Caco-2 (cell line): ENCODE results near the gene CDX2. TPM values are rescaled to one million over a fixed set of nuclear protein-coding genes. Genes with fewer than 3 reads are reported as not detected.
A peak's percentile ranks its signal among the peaks of the same experiment; 100 is the strongest.

ENCODE experiments used
- BruUV-seq: library from RNA; stranded (reverse); fragments of 400-500 nt; replicated peaks from 2 replicates; lab custom pipeline; 2021; lab: Mats Ljungman, UMichigan
- CTCF ChIA-PET: fragments of 300-600 bp; sonication (Branson Sonifier 250); formaldehyde crosslinking; loops from one replicate; lab custom pipeline; 2022; ENCODE audit warnings: antibody characterized with exemption; lab: Charles Lee
- POLR2A ChIA-PET: fragments of 300-600 bp; sonication (Branson Sonifier 250); formaldehyde crosslinking; loops from one replicate; lab custom pipeline; 2022; ENCODE audit warnings: antibody characterized with exemption; lab: Charles Lee
- DNase-seq, 2 experiments: peaks; one replicate each; pipeline versions ENCODE4 v3.0.0 to v3.0.0-alpha.2; 2020 to 2022
- H3K27me3 ChIP-seq: replicated peaks from 2 replicates; pipeline ENCODE4 v1.6.0; 2011; ENCODE audit warnings: low read length; ENCODE audit not compliant: control insufficient read depth, insufficient read depth
- H3K36me3 ChIP-seq: 2 replicates; pipeline ENCODE4 v1.5.1; 2011; ENCODE audit warnings: low read length; ENCODE audit not compliant: control insufficient read depth, insufficient read depth
- H3K4me1 ChIP-seq: fragments of 250-450 bp; sonication (Bioruptor Pico); 2 replicates; pipeline ENCODE4 v1.5.1; 2020; ENCODE audit warnings: mild to moderate bottlenecking
- H3K4me3 ChIP-seq: 2 replicates; pipeline ENCODE4 v1.5.1; 2011; ENCODE audit warnings: low read depth, mild to moderate bottlenecking, control low read depth, low read length
- H3K9me3 ChIP-seq: fragments of 250-450 bp; sonication (Bioruptor Pico); 2 replicates; pipeline ENCODE4 v1.5.1; 2020; ENCODE audit warnings: mild to moderate bottlenecking, moderate library complexity
- H3K27ac Mint-ChIP-seq: one replicate; pipeline ENCODE4 v1.8.0; 2022; ENCODE audit warnings: mixed read lengths; ENCODE audit not compliant: unreplicated experiment
- H3K27me3 Mint-ChIP-seq: one replicate; pipeline ENCODE4 v1.8.0; 2022; ENCODE audit warnings: mixed read lengths; ENCODE audit not compliant: insufficient read depth, unreplicated experiment
- H3K36me3 Mint-ChIP-seq: one replicate; pipeline ENCODE4 v1.8.0; 2022; ENCODE audit warnings: mild to moderate bottlenecking, mixed read lengths; ENCODE audit not compliant: insufficient read depth, unreplicated experiment
- H3K4me1 Mint-ChIP-seq: one replicate; pipeline ENCODE4 v1.8.0; 2022; ENCODE audit warnings: low read depth, mixed read lengths; ENCODE audit not compliant: unreplicated experiment
- H3K4me3 Mint-ChIP-seq: one replicate; pipeline ENCODE4 v1.8.0; 2022; ENCODE audit warnings: mild to moderate bottlenecking, moderate library complexity, mixed read lengths; ENCODE audit not compliant: unreplicated experiment
- H3K9me3 Mint-ChIP-seq: one replicate; pipeline ENCODE4 v1.8.0; 2022; ENCODE audit warnings: mixed read lengths; ENCODE audit not compliant: unreplicated experiment
- CTCF ChIP-seq, 2 experiments: fragments of 200-600 bp in 1 of 2; IDR thresholded peaks; 1 replicate in 1 of 2; 2 replicates in 1 of 2; pipeline versions ENCODE4 v1.5.1 to v1.8.0; 2011 to 2022; ENCODE audit warnings: antibody characterized with exemption in 1 of 2, control low read depth in 1 of 2, inconsistent platforms in 1 of 2, low read depth in 1 of 2, low read length in 1 of 2, mild to moderate bottlenecking in 1 of 2, moderate library complexity in 1 of 2; ENCODE audit not compliant: insufficient read depth in 1 of 2, severe bottlenecking in 1 of 2, unreplicated experiment in 1 of 2
- intact Hi-C: fragments of 100-400 bp; cut with micrococcal nuclease; formaldehyde crosslinking; loops from one replicate; pipeline ENCODE4 v1.10.0; 2022; ENCODE audit not compliant: unreplicated experiment
- total RNA-seq: library from RNA; stranded (reverse); gene quantifications from 2 replicates; pipeline ENCODE4 v1.2.3, GENCODE V29; 2022

CDX2 gene
- total RNA-seq, 1 experiment from 2014 or later: 104 TPM

- peak overlapping the region; percentile 35 for H3K4me3 ChIP-seq
- Mint-ChIP-seq H3K4me1 (peaks cover 32% of the 10 kb centered on the region), H3K9me3 (no peaks in the 10 kb centered on the region), H3K27me3 (no peaks in the 10 kb centered on the region), H3K4me3 (peak overlapping the region; percentile 52), H3K36me3 (peaks cover 51% of the 10 kb centered on the region), H3K27ac (peak overlapping the region; percentile 66)
- H3K4me1 ChIP-seq: peaks cover 89% of the 10 kb centered on the region
- ChIA-PET CTCF (interaction anchor here (1.0 to 1.7 kb wide), 6 partner anchors 10 to 598 kb away, joined by 3 to 12 read pairs (median 5); partner anchors contain the start of gene CDX2), POLR2A (interaction anchor here (0.6 to 1.9 kb wide), 5 partner anchors 10 to 1003 kb away, joined by 3 to 16 read pairs (median 4); partner anchors contain the start of genes CDX2 and URAD)
- TF ChIP-seq CTCF (IDR thresholded peaks at IDR 0.05; ENCODE audit: insufficient read depth in 1 of 2, low read depth in 1 of 2, low read length in 1 of 2, severe bottlenecking in 1 of 2, unreplicated experiment in 1 of 2): no peak
- intact Hi-C loops: loop anchor here (1.0 to 2.0 kb wide), 3 partner anchors 9 to 38 kb away; partner anchors contain the start of gene CDX2
- no peaks in the 10 kb centered on the region for H3K9me3 ChIP-seq
- no TSS peak for BruUV-seq
- no peaks in the 10 kb centered on the region for H3K27me3 ChIP-seq
- DNase-seq: no peak
- peaks cover 6% of the 10 kb centered on the region for H3K36me3 ChIP-seq
These were observed 9.1 kb downstream of the CDX2 start for GRCh38 chr13:27959976-27960361.

- H3K27me3 Mint-ChIP-seq: no peaks in the 10 kb centered on the region
- H3K4me3 Mint-ChIP-seq: peak overlapping the region; percentile 88
- no peak for TF ChIP-seq CTCF (IDR thresholded peaks at IDR 0.05; ENCODE audit: insufficient read depth in 1 of 2, low read depth in 1 of 2, low read length in 1 of 2, severe bottlenecking in 1 of 2, unreplicated experiment in 1 of 2)
- Histone ChIP-seq H3K9me3 (no peaks in the 10 kb centered on the region), H3K4me1 (peaks cover 69% of the 10 kb centered on the region), H3K4me3 (no peak overlapping the region), H3K36me3 (peaks cover 2% of the 10 kb centered on the region; the same call in 1 of the 2 replicates), H3K27me3 (no peaks in the 10 kb centered on the region)
- no TSS peak for BruUV-seq
- H3K4me1 Mint-ChIP-seq: peaks cover 20% of the 10 kb centered on the region
- H3K9me3 Mint-ChIP-seq: no peaks in the 10 kb centered on the region
- peak overlapping the region; percentile 69 for H3K27ac Mint-ChIP-seq
- intact Hi-C loops: no loop called here
- DNase-seq: peak; percentile 73 to 87
- ChIA-PET POLR2A (interaction anchor here (0.7 to 1.6 kb wide), 3 partner anchors 12 to 506 kb away, joined by 3 to 5 read pairs (median 5); partner anchors contain the start of gene CDX2), CTCF (interaction anchor here (1.0 to 4.1 kb wide), 6 partner anchors 11 to 130 kb away, joined by 3 to 41 read pairs (median 6); partner anchors contain the start of gene CDX2)
- H3K36me3 Mint-ChIP-seq: peaks cover 35% of the 10 kb centered on the region
These were observed 12.4 kb downstream of the CDX2 start for GRCh38 chr13:27956576-27957300.

- H3K27me3 Mint-ChIP-seq: no peaks in the 10 kb centered on the region
- Histone ChIP-seq H3K4me3 (peak overlapping the region; percentile 56), H3K9me3 (no peaks in the 10 kb centered on the region), H3K27me3 (no peaks in the 10 kb centered on the region), H3K36me3 (no peaks in the 10 kb centered on the region), H3K4me1 (peaks cover 61% of the 10 kb centered on the region)
- POLR2A ChIA-PET: interaction anchor here (0.6 to 2.6 kb wide), 9 partner anchors 11 to 334 kb away, joined by 3 to 17 read pairs (median 5); partner anchors contain the start of gene PDX1
- H3K4me1 Mint-ChIP-seq: peaks cover 17% of the 10 kb centered on the region
- peaks cover 19% of the 10 kb centered on the region for H3K36me3 Mint-ChIP-seq
- DNase-seq: no peak
- H3K27ac Mint-ChIP-seq: peak overlapping the region; percentile 94
- H3K4me3 Mint-ChIP-seq: peak overlapping the region; percentile 88
- CTCF ChIA-PET: interaction anchor here (1.0 to 4.1 kb wide), 13 partner anchors 12 to 970 kb away, joined by 3 to 139 read pairs (median 21); partner anchors contain the start of genes CDX2, GTF3A and PDX1
- intact Hi-C loops: no loop called here
- TF ChIP-seq CTCF (IDR thresholded peaks at IDR 0.05; ENCODE audit: insufficient read depth in 1 of 2, low read depth in 1 of 2, low read length in 1 of 2, severe bottlenecking in 1 of 2, unreplicated experiment in 1 of 2): no peak
- H3K9me3 Mint-ChIP-seq: no peaks in the 10 kb centered on the region
- BruUV-seq: TSS peak; percentile 62
These were observed 14.0 kb downstream of the CDX2 start for GRCh38 chr13:27955014-27955591.
